ENCODE measurements around the gene ZNF281.

DNA sequence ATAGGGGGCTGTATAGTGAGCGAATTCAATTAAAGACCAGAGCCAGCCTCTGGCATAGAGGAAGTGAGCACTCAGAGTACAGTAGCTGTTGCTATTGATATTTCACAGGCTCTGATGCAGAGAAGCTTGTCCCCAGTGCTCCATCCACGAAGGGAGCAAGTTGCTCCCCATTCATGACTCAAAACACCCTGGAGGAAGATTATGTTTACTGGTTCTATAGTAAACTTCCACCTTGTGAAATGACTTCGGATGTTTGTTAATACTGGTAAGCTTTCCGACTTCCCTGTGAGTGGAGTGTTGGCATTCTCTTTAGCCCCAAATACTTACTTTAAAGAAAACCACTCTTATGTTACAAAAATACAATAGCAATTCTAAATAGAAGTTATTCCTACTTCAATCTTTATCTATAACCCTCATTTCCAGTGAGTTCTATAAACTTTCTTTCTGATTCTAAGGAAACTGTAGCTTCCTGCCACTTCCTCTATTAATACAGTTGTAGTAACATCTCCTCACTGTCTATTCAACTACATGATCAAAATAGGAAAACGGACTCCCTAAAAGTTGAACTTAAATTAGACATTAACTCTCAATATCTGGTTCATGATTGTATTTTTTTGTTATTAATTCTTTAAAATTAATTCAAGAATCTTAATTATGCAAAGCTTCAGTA, 46.4 kb downstream of the ZNF281 start:
- TF ChIP-seq, protein P1, sequence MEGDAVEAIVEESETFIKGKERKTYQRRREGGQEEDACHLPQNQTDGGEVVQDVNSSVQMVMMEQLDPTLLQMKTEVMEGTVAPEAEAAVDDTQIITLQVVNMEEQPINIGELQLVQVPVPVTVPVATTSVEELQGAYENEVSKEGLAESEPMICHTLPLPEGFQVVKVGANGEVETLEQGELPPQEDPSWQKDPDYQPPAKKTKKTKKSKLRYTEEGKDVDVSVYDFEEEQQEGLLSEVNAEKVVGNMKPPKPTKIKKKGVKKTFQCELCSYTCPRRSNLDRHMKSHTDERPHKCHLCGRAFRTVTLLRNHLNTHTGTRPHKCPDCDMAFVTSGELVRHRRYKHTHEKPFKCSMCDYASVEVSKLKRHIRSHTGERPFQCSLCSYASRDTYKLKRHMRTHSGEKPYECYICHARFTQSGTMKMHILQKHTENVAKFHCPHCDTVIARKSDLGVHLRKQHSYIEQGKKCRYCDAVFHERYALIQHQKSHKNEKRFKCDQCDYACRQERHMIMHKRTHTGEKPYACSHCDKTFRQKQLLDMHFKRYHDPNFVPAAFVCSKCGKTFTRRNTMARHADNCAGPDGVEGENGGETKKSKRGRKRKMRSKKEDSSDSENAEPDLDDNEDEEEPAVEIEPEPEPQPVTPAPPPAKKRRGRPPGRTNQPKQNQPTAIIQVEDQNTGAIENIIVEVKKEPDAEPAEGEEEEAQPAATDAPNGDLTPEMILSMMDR (IDR thresholded peaks at IDR 0.05) = no peak
- TF ChIP-seq POLR2A (IDR thresholded peaks at IDR 0.05) = no peak
